Cardiac fibroblast (primary cell): ENCODE measurements around the gene ZBBX.

ENCODE experiments used
- DNase-seq, 2 donors: peaks; one replicate each; pipeline versions ENCODE4 v3.0.0 to v3.0.0-alpha.2; 2010; ENCODE audit warnings: low read depth in 2 of 2
- H3K4me3 ChIP-seq, 2 donors: replicated peaks in 1 of 2; 1 replicate in 1 of 2; 2 replicates in 1 of 2; pipeline ENCODE4 v1.5.1; 2011; ENCODE audit warnings: low read depth in 2 of 2, low read length in 2 of 2, mild to moderate bottlenecking in 2 of 2, moderate library complexity in 1 of 2
- TF ChIP-seq, protein P1 (sequence below): IDR thresholded peaks from one replicate; pipeline ENCODE4 v1.5.1; 2011; ENCODE audit warnings: low read depth, mild to moderate bottlenecking, low read length, inconsistent platforms

Gene ZBBX

DNA sequence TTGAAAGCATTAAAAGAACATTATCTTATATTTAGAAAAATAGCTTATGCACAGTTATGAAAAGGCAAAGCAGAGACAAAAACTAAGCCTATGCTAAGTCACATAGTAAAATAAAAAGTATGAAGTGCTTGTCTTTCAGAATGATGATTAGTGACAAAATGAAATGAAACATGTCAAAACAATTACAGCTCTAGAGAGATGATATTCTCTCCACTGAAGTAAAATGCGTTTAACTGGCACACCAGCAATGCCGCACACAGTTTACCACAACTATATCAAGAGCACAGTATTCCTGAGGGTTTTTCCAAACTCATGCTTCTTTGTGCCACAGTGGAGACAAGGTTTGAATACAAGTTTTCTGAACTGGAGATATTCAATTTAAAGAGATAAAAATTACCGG lies 2.1 kb upstream of the ZBBX start:
- DNase-seq = no peak

DNA sequence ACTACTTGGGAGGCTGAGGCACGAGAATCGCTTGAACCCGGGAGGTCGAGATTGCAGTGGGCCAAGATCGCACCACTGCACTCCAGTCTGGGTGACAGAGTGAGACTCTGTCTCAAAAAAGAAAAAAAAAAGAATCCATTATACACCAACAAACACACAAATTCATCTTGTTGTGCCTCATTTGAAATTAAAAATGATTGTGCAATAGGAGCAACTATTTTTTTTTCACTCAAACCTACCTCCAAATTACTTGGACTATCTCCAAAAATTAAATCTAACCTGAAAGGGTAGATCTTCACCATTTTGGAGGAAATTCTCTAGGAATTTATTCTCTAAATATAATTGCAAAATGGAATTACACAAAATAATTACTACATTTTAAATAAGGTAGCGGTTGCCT lies 4.6 kb downstream of the ZBBX start:
- H3K4me3 ChIP-seq = no peak overlapping the region
- TF ChIP-seq, protein P1, sequence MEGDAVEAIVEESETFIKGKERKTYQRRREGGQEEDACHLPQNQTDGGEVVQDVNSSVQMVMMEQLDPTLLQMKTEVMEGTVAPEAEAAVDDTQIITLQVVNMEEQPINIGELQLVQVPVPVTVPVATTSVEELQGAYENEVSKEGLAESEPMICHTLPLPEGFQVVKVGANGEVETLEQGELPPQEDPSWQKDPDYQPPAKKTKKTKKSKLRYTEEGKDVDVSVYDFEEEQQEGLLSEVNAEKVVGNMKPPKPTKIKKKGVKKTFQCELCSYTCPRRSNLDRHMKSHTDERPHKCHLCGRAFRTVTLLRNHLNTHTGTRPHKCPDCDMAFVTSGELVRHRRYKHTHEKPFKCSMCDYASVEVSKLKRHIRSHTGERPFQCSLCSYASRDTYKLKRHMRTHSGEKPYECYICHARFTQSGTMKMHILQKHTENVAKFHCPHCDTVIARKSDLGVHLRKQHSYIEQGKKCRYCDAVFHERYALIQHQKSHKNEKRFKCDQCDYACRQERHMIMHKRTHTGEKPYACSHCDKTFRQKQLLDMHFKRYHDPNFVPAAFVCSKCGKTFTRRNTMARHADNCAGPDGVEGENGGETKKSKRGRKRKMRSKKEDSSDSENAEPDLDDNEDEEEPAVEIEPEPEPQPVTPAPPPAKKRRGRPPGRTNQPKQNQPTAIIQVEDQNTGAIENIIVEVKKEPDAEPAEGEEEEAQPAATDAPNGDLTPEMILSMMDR = no peak

More for the DNA sequence above, 2.1 kb upstream of the ZBBX start:
- H3K4me3 ChIP-seq = no peak overlapping the region
- TF ChIP-seq, protein P1 = no peak

DNA sequence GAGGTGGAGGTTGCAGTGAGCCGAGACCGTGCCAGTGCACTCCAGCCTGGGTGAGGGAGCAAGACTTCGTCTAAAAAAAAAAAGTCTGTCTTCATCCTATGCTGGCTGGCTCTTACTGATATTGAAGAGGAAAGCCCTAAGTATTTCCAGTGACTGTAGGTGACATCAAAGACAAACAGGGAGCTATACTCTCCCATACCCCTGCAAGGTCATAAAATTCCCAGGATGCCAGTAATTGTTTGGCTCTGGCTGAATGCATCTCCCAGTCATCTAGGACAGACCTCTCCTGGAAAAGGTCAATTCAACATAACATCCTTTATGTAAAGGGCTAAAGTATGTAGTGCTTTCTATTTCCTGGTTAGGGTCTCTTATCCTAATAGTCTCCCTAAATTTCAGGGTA lies 8.0 kb downstream of the ZBBX start:
- no peak for DNase-seq
- H3K4me3 ChIP-seq = no peak overlapping the region
- TF ChIP-seq, protein P1 = no peak

More for the DNA sequence above, 4.6 kb downstream of the ZBBX start:
- no peak for DNase-seq

DNA sequence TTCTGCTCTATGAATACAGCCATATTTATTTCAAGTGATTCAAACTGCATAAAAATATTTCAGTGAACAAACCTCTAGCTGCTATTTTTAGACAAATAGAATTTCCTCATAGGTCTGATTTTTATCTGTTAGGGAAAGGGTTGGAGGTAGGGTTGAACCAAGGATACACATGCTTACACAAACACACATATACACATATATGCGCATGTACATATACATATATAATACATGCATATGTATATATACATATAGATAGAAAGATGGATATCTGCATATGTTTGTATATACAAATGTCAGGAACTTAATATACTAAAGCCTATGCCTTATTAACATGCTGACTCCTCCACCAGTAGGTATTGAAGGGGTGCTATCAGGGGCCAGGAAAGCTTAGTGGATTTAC lies 18.1 kb downstream of the ZBBX start:
- no peak for DNase-seq
- TF ChIP-seq, protein P1 = no peak
- H3K4me3 ChIP-seq = no peak overlapping the region

DNA sequence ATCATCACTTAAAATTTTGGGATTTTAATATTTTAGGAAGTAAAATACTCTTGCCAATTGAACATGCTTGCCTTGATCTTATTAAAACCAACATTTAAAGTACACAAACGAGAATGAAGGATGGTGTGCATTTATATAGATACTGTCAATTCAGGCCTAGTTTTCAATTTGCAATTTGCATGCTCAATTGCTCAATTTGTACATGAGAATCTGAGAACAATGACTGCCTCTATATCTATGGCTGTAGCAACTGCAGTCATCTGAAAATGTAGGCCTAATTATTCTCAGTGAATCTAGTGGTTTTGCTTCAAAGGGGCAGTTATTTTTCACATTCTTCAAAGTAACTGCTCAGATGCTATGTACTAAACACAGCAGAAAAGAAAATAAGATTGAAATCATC lies 18.8 kb downstream of the ZBBX start:
- TF ChIP-seq, protein P1 = no peak
- no peak for DNase-seq
- H3K4me3 ChIP-seq = no peak overlapping the region

DNA sequence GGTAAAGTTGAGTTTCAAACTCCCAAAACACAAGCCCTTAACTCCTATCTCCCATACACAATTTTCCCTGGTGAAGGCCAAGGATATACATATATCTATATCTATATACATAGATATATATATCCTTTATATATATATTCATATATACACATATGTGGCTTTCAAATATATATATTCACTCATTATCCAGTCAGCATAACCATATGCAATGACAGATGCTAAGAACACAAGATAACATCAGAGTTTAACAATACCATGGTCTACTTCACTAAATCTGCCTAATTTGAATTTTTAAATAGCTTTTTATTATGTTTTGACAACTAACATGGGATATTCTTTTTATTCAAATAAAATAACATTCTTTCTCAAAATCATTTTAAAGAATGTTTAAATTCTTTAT lies 24.7 kb downstream of the ZBBX start:
- H3K4me3 ChIP-seq = no peak overlapping the region
- no peak for DNase-seq
- TF ChIP-seq, protein P1 = no peak

DNA sequence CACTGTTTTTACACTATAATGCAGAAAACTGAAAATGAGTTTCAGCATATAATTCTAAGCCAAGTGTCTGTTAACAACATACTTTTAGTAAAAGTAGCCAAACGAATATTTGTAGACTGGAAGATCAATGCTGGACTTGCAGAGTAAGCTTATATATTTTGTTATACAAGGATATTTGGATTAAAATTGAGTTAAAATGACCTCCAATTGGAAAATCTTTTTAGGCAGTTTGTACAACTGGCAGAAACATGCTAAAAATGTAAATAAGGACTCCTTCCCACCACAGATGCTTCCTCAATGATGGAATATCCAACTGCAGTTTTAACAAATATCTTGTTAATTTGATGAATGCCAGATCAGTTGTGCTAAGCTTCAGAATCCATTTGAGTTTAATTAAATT lies 25.3 kb downstream of the ZBBX start:
- H3K4me3 ChIP-seq = no peak overlapping the region
- TF ChIP-seq, protein P1 = no peak
- no peak for DNase-seq
